ENCODE measurements around the gene TTYH3.
"Not testable (repeated sequence)": the region's sequence is repeated elsewhere in the genome, so short reads cannot be mapped to it uniquely, and the experiment has no call there.

Gene TTYH3

GRCh38 chr7:2586326-2587020 lies 45.3 kb upstream of the TTYH3 start:
- no peaks in the 10 kb centered on the region for H3K4me1 ChIP-seq
- intact Hi-C loops (cut with DNase I; ENCODE audit: low total_unique reads): no loop called here
- TF ChIP-seq, protein P1, sequence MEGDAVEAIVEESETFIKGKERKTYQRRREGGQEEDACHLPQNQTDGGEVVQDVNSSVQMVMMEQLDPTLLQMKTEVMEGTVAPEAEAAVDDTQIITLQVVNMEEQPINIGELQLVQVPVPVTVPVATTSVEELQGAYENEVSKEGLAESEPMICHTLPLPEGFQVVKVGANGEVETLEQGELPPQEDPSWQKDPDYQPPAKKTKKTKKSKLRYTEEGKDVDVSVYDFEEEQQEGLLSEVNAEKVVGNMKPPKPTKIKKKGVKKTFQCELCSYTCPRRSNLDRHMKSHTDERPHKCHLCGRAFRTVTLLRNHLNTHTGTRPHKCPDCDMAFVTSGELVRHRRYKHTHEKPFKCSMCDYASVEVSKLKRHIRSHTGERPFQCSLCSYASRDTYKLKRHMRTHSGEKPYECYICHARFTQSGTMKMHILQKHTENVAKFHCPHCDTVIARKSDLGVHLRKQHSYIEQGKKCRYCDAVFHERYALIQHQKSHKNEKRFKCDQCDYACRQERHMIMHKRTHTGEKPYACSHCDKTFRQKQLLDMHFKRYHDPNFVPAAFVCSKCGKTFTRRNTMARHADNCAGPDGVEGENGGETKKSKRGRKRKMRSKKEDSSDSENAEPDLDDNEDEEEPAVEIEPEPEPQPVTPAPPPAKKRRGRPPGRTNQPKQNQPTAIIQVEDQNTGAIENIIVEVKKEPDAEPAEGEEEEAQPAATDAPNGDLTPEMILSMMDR (IDR thresholded peaks at IDR 0.05): no peak
- H3K27me3 ChIP-seq: no peaks in the 10 kb centered on the region
- no peaks in the 10 kb centered on the region for H3K9me3 ChIP-seq
- H3K4me3 ChIP-seq: no peak overlapping the region
- H3K36me3 ChIP-seq: peaks cover 29 to 70% (median 45%) of the 10 kb centered on the region in 3 donors
- no peak overlapping the region for H3K27ac ChIP-seq
- no peak for DNase-seq

- Histone ChIP-seq H3K4me3 (no peak overlapping the region), H3K9me3 (no peaks in the 10 kb centered on the region), H3K27ac (no peak overlapping the region), H3K4me1 (no peaks in the 10 kb centered on the region), H3K36me3 (peaks cover 29 to 75% (median 48%) of the 10 kb centered on the region in 3 donors), H3K27me3 (no peaks in the 10 kb centered on the region)
- TF ChIP-seq, protein P1 (IDR thresholded peaks at IDR 0.05): no peak
- no peak for DNase-seq
- intact Hi-C loops (cut with DNase I; ENCODE audit: low total_unique reads): no loop called here
These were observed 44.7 kb upstream of the TTYH3 start for GRCh38 chr7:2587134-2587533.

GRCh38 chr7:2587778-2588177 lies 44.0 kb upstream of the TTYH3 start:
- H3K4me1 ChIP-seq: no peaks in the 10 kb centered on the region
- no peak for DNase-seq
- TF ChIP-seq, protein P1 (IDR thresholded peaks at IDR 0.05): no peak
- H3K27me3 ChIP-seq: no peaks in the 10 kb centered on the region
- no peak overlapping the region for H3K27ac ChIP-seq
- intact Hi-C loops (cut with DNase I; ENCODE audit: low total_unique reads): no loop called here
- H3K9me3 ChIP-seq: no peaks in the 10 kb centered on the region
- H3K4me3 ChIP-seq: no peak overlapping the region
- H3K36me3 ChIP-seq: peaks cover 34 to 77% (median 54%) of the 10 kb centered on the region in 3 donors

DNA sequence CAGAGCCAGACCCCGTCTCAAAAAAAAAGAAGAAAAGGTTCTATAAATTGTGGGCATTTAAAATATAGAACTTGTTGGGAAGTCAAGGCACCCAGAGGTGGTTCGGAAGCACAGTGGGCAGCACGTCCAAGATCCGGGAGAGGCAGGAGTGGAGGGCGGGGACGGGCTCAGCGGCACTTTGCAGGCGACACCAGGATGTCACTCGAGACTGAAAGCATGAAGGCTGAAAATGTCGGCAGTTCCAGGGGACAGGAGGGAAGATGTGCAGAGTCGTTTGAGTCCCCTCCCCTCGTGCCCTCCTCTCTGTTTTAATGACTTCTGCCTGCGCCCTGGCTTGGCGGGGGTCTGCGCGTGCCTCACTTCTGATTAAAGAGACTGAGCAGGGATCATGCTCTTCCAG lies 42.4 kb upstream of the TTYH3 start:
- intact Hi-C loops (cut with DNase I; ENCODE audit: low total_unique reads): no loop called here
- no peaks in the 10 kb centered on the region for H3K9me3 ChIP-seq
- no peaks in the 10 kb centered on the region for H3K4me1 ChIP-seq
- peaks cover 39 to 89% (median 65%) of the 10 kb centered on the region in 3 donors for H3K36me3 ChIP-seq
- no peaks in the 10 kb centered on the region for H3K27me3 ChIP-seq
- H3K27ac ChIP-seq: no peak overlapping the region
- no peak for DNase-seq
- TF ChIP-seq, protein P1 (IDR thresholded peaks at IDR 0.05): no peak
- H3K4me3 ChIP-seq: no peak overlapping the region

- H3K27ac ChIP-seq; H3K9me3 ChIP-seq; H3K4me3 ChIP-seq; H3K4me1 ChIP-seq; H3K27me3 ChIP-seq; DNase-seq; intact Hi-C loops (cut with DNase I; ENCODE audit: low total_unique reads): not testable (repeated sequence)
- peaks cover 38 to 89% (median 65%) of the 10 kb centered on the region in 3 donors for H3K36me3 ChIP-seq
These were observed 41.8 kb upstream of the TTYH3 start for GRCh38 chr7:2589941-2590340.

- peaks cover 29 to 83% (median 54%) of the 10 kb centered on the region in 3 donors for H3K36me3 ChIP-seq
- no peak overlapping the region for H3K4me3 ChIP-seq
- no peaks in the 10 kb centered on the region for H3K9me3 ChIP-seq
- no peaks in the 10 kb centered on the region for H3K27me3 ChIP-seq
- TF ChIP-seq, protein P1 (IDR thresholded peaks at IDR 0.05): no peak
- H3K27ac ChIP-seq: no peak overlapping the region
- intact Hi-C loops (cut with DNase I; ENCODE audit: low total_unique reads): no loop called here
- no peak for DNase-seq
- H3K4me1 ChIP-seq: no peaks in the 10 kb centered on the region
These were observed 39.4 kb upstream of the TTYH3 start for GRCh38 chr7:2592375-2592865.
